EL (cell line): Measurements from ENCODE around the gene U2AF2.

ENCODE experiments used
- DNase-seq: peaks from one replicate; pipeline ENCODE4 v3.0.0-alpha.2; 2016

The U2AF2 gene

DNA sequence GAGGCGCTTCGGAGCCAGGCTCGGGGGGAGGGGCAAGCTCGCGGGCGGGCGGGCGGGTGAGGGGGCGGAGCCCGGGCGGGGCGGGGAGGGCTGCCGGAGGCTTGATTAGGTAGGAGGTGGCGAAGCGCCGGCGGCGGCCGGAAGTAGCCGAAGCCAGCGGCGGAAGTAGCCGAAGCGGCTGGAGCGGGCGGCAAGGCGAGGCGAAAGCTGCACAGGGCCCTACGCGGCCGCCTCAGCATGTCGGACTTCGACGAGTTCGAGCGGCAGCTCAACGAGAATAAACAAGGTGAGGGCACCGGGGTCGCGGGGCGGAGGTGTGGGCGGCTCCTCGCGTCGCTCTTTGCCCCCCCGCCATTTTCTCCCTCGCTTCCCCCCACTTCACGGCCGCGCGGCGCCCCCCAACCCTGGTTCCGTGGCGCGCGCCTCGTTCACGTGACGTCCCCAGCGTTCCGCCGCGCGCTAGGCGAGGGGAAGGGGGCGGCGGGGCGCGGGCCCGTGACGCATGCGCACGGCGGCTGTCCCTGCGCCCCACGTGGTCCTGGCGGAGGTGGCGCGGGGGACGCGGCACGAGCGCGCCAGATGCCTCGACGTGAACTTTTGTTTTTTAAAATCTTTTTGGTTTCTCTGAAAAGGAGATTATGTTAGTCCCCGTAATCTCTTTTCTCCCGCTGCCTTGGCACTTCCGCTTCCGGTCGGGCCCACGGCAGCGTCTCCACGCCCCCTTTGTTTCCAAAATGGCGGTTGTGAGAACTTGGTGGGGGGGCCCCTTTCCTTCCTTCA is at the start of gene U2AF2:
Gene U2AF2 (plus strand): TSS at position 168 of the 780 bp plus-strand sequence. CDS start 70 bp downstream, at position 238.
- DNase-seq = peak; percentile 90

DNA sequence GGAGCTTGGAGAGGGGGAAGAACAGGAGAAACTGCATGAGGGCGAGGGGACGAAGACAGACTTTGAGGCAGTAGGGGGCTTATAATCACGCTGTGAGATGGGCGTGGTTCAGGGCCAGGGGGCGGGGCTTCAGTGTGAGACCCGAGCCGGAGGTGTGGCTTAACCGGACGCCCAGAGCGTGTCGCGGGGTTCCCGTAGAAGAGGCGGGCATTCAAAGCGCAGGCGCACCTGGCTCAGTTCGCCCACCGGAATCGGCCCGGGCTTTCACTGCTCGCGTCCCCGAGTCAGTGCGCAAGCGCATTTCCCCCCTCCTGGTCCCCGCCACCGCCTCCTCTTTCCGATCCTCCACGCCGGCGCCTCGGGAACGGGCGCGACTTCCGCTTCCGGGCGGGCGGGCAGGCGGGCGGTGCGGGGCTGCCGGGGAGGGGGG is 49.6 kb upstream of the U2AF2 start:
- peak; percentile 99 for DNase-seq

DNA sequence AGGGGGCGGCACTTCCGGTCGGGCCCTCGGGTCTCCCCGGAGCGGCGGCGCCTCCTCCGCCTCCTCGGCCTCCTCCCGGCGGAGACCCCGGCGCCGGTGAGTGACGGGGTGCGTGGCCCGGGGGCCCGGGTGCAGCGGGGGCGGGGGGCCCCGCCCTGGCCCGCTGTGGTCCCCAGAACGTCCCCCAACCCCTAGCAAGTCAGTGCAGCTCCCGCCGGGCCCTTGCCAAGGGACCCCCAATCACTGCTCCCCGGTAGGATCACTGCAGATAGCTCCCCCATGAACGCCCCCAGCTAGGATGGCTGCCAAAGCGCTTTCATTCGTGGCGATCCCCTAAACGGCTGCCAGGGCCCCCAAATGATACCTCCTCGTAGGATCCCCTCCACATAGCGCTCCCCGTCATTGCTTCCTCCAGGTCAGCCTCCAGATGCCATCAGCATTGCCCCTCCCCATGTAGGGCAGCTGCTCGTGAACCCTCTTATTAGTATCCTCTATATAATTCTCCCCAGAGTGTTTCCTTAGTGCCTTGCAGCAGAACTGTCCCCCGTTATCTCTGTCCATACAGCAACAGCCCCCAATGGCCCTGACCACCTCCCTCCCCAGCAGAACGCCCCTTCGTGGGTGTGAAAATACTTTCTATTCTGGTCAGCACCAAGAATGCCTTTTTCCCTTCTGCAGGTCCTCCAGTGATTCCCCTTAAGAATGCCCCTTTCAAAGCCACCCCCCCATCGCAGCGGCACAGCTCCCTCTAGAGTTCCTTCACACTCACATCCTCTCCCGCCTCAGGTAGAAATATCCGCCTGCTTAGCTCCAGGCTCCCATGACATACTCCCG is 49.0 kb upstream of the U2AF2 start, which contains the start of gene ZNF865:
Gene ZNF865 (plus strand): TSS at position 11 of the 834 bp plus-strand sequence. CDS start 7,972 bp downstream, outside the sequence.
- DNase-seq = peak; percentile 88

DNA sequence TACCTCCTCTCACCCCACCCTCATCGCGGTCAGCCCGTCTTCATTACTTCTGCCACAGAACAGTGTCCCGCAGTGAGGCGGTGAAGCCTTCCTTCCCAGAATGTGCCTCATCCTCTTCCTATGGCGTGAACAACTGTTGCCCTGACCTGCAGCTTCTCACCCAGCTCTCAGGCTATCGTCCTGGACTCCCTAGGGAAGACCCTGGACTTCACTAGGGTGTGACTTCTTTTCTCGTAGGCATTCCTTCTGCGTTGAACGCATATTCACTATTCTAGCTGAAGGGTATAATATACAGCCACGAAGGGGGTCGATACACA is 48.4 kb upstream of the U2AF2 start:
- DNase-seq = no peak

DNA sequence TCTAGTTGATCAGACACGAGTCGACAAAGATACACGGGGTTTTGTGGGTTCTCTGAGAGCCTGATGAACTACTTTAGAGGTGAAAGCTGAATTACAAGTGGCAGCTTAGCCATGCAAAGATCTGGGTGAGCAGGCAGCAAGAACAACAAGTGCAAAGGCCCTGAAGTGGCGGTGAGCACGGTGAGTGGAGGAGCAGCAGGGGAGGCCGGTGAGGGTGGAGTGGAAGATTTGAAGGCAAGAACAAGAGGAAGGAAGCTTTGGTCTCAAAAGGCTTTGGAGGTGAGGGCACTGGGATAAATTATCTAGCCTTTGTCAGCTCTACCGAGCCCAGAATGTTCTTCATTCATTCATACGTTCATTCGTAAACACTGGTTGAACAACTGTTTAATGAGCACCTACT is 48.0 kb upstream of the U2AF2 start:
- DNase-seq = no peak

DNA sequence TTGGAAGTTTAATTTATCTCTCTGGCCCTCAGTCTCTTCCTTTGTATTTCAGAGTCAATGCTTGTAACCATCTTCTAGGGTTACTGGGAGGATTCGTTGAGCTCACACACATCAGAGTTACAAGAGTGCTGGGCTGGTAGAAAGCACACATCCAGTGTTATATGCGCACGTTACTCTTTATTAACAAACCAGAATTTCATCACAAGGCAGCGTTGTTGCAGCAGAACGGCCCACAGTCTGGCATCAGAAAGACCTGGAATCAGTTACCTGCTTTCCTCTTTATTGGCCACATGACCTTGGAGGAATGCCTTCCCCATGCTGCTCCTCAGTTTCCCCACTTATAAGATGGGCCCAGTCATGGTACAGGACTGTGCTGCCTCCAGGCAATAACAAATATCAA is 45.5 kb upstream of the U2AF2 start:
- DNase-seq = no peak

DNA sequence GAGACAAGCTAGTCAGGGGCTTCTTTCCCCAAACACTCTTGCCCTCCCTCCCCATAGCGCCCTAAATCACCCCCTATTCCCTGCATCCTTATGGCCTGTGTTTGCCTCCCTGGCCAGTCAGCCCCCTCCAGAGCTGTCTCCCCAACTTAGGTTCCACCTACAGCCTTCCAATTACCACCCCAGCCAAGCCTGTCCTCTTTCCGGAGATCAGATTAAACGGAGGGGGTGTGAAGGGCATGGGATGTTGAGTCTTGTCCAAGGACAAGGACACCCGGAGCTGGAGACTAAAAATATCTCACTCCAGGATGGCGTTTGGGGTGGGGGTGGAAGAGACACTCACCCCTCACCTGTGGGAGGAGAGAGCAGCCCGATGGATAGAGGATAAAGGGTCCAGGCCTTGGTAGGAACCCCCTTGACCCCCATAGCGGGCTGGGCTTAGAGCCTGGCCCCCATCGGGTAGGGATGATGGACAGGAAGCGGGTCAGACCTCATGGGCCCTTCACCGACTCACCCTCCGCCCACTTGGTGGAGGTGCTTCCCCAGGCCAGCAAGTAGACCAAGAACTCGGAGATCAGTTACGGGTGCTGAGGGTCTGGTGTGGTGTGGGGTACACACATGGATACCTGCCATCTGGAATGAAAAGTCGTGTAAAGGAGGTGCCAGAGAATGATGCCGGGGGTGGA is 43.4 kb upstream of the U2AF2 start:
- no peak for DNase-seq

DNA sequence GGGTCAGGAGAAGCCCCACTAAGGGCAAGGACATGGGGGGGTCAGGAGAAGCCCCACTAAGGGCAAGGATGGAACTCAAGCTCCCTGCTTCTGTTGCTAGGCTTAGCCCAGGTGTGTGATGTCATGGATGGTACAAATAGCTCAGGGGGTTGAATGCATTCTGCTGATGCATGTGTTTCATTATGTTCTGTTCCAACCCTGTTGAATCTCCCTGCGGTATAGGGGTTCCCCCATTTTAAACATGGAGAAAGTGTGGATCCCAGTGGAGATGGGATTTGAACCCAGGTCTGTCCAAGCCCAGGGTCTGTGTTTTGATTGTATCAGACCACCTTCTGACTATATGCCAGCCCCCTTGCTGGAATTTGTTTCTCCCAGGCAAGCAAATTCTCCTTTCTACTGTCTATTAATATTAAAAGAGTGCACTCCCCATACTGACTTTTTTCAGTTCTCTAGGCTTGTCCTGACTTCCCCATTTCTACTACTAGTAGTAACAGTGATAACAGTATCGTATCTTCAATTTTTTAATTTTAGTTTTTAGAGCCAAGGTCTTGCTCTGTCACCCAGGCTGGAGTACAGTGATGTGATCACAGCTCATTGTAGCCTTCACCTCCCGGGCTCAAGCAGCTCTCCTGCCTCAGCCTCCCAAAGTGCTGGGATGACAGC is 42.7 kb upstream of the U2AF2 start:
- DNase-seq = no peak

DNA sequence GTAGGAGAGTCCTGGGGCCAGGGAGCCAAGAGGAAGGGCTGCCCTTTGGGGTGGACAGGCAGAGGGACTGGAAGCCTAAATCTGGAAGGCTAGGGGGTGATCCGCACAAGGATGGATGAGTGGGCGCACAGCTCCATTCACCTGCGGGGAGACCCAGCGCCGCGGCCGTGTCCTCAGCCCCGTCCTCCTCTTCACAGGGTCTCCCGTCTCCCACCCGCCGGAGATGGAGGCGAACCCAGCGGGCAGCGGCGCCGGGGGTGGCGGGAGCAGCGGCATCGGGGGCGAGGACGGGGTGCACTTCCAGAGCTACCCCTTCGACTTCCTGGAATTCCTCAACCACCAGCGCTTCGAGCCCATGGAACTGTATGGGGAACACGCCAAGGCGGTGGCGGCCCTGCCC is 41.4 kb upstream of the U2AF2 start:
- DNase-seq = no peak

DNA sequence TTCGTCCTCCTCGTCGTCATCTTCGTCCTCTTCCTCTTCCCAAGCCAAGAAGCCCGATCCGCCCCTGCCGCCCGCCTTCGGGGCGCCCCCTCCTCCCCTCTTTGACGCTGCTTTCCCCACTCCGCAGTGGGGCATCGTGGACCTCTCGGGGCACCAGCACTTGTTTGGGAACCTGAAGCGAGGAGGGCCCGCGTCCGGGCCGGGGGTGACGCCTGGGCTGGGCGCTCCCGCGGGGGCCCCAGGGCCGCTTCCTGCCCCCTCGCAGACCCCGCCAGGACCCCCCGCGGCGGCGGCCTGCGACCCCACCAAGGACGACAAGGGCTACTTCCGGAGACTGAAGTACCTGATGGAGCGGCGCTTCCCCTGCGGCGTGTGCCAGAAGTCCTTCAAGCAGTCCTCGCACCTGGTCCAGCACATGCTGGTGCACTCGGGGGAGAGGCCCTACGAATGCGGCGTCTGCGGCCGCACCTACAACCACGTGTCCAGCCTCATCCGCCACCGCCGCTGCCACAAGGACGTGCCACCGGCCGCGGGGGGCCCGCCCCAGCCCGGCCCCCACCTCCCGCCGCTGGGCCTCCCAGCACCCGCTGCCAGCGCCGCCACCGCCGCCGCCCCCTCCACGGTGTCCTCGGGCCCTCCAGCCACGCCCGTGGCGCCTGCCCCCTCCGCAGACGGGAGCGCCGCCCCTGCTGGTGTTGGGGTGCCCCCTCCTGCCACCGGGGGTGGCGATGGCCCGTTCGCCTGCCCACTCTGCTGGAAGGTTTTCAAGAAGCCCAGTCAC is 40.7 kb upstream of the U2AF2 start:
- DNase-seq = no peak

DNA sequence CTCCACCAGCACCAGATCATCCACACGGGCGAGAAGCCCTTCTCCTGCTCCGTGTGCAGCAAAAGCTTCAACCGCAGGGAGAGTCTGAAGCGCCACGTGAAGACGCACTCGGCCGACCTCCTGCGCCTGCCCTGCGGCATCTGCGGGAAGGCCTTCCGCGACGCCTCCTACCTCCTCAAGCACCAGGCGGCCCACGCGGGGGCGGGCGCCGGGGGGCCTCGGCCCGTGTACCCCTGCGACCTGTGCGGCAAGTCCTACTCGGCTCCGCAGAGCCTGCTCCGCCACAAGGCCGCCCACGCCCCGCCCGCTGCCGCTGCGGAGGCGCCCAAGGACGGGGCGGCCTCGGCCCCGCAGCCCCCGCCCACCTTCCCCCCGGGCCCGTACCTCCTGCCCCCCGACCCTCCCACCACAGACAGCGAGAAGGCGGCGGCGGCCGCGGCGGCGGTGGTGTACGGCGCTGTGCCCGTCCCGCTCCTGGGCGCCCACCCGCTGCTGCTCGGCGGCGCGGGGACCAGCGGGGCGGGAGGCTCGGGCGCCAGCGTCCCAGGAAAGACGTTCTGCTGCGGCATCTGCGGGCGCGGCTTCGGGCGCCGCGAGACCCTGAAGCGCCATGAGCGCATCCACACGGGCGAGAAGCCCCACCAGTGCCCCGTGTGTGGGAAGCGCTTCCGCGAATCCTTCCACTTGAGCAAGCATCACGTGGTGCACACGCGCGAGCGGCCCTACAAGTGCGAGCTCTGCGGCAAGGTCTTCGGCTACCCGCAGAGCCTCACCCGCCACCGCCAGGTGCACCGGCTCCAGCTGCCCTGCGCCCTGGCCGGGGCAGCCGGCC is 39.9 kb upstream of the U2AF2 start:
- no peak for DNase-seq

DNA sequence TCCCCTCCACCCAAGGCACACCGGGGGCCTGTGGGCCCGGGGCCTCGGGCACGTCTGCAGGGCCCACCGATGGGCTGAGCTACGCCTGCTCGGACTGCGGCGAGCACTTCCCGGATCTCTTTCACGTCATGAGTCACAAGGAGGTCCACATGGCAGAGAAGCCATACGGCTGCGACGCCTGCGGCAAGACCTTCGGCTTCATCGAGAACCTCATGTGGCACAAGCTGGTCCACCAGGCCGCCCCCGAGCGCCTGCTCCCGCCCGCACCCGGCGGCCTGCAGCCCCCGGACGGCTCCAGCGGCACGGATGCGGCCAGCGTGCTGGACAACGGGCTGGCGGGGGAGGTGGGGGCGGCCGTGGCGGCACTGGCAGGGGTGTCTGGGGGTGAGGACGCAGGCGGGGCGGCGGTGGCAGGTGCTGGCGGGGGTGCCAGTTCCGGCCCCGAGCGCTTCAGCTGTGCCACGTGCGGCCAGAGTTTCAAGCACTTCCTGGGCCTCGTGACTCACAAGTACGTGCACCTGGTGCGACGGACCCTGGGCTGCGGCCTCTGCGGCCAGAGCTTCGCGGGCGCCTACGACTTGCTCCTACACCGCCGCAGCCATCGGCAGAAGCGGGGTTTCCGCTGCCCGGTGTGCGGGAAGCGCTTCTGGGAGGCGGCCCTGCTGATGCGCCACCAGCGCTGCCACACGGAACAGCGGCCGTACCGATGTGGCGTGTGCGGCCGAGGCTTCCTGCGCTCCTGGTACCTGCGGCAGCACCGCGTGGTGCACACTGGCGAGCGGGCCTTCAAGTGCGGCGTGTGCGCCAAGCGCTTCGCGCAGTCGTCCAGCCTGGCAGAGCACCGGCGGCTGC is 39.1 kb upstream of the U2AF2 start:
- DNase-seq = no peak

DNA sequence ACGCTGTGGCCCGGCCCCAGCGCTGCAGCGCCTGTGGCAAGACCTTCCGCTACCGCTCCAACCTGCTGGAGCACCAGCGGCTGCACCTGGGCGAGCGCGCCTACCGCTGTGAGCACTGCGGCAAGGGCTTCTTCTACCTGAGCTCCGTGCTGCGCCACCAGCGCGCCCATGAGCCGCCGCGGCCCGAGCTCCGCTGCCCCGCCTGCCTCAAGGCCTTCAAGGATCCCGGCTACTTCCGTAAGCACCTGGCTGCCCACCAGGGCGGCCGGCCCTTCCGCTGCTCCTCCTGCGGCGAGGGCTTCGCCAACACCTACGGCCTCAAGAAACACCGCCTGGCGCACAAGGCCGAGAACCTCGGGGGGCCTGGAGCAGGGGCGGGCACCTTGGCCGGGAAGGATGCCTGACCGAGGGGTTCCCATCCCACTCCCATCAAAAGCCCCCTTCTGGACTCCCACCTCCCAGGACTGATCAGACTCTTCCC is 38.4 kb upstream of the U2AF2 start:
- no peak for DNase-seq

DNA sequence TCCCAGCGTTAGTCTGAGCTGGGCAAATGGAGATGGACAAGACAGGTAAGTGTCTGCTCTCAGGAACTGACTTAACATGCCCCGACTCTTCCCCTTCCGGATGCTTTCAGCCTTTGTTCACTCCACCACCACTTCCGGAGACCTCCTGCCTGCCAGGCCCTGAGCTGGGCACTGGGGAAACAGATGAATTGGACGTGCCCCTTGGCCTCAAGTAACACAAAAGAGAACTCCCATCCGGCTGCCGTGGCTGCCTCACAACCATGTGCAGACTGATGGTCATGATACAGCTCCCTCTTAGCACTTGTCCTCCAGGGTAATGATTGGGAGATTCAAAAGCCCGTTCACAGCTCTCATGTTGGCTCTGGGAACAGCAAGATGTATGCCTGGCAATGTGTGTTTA is 37.4 kb upstream of the U2AF2 start:
- DNase-seq = no peak

DNA sequence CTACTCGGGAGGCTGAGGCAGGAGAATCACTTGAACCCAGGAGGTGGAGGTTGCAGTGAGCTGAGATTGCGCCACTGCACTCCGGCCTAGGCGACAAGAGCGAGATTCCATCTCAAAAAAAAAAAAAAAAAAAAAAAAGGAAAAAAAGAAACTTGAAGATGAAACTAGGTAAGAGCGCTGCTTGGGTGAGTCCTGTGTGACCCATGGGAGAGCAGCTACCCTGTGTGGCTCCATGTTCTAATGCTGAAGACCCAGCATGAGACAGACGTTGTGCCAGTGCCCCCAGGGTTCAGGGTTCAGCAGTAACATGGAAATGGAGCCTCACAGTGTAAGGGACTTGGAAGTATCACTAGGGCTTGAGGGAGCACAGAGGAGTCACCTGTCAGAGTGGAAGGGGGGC is 36.4 kb upstream of the U2AF2 start:
- DNase-seq = no peak

DNA sequence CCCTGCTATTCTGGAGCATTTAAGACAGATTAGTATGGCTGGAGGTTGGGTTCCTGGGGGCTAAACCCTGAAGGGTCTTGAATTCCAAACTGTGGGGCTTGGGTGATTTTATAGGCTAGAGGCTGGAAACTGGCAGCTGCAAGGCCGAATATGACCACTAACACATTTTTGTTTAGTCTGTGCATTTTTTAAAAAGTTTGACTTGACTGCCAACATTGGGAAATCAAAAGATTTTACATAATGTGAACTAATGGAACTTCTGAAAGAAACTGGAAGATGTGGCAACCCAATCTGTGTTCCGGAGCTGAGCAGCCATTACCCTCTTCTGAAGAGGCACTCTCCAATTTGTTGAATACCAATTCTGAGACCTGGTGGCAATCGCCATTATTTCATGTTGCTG is 35.5 kb upstream of the U2AF2 start:
- DNase-seq = no peak

DNA sequence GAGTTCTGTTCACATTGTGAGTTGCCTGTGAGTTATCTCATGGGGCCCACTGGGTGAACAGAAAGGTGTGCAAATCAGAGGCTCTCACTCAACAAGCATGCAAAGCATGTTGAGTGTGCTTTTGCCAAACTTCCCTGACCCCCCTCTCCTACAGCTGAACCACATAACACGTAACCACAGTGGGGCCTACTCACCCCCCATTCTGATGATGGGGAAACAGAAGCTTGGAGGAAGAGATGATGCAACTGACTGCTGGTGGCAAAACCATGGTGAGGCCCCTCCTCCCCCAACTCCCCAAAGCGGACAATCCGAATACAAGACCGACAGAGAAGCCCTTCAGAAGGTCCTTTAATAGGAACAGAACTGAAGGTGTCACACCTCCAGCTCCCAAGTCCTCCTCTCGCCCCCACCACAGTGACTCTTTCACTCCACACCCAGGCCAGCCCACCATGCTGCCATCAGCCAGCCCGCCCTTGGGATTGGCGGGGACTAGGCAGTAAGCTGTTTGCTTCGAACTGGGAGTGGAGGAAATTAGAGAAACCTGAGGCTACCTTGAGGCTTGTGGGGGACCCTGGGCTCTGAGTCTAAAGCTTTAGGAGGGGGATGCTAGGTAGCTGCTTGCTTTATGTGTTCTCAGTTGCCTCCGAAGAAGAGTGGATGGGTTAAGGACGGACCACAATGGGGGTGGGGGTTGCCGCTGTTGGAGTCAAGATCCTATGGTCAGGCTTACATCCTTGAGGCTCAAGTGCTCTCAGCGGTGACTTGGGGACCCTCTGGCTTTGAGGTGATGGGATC is 34.2 kb upstream of the U2AF2 start:
- DNase-seq = no peak

DNA sequence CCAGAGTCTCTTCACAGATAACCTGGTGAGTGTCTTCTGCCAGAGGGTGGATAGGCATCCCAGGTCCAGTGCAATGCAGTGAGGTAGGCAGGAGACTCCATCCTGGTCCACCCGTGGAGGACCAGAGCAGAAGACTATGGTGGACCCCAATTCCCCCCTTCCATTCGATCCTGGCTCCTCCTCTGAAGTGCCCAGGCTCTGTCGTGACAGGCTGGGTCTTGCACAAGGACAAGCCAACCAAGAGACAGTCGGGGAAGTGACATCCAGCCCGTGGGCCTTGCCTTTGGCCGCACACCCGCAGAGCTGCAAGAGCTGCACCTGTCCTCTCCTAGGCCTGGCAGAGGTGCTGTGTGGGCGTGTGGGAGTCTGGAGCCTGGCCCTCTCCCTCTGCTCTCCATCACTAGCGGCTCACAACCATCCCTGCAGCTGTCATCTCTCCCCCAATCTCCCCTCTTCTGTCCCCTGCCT is 33.6 kb upstream of the U2AF2 start:
- DNase-seq = no peak

DNA sequence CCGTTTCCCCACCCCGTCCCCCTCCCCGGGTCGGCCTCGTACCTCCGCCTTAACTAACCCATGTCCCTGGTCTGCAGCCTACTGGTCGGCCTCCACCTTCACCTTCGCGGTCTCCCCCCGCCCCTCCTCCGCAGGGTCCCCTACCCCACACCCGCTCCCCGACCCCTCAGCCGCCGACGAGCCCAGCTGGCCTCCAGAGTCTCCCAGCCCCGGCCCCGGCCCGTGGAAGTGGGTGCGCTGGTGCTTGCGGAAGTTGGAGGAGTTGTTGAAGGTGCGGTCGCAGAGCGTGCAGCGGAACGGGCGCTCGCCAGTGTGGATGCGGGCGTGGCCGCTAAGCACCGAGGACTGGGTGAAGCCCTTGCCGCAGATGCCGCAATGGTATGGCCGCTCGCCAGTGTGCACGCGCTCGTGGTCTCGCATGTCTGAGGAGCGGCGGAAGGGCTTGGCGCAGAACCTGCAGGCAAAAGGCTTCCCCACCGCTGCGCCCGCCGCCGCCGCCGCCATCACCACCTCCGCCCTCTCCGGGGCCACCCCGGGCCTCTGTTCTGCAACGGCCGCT is 33.1 kb upstream of the U2AF2 start:
- DNase-seq = no peak
